RWPE2 (cell line): ENCODE measurements around the gene TUBB2B.
"Not testable (repeated sequence)": the region's sequence is repeated elsewhere in the genome, so short reads cannot be mapped to it uniquely, and the experiment has no call there.

Source experiments
- ATAC-seq: fragments of 200-7000 bp; cut with Tn5 transposase; 3 replicates; pipeline ENCODE4 v1.9.1; 2021; ENCODE audit warnings: low read depth
- DNase-seq: peaks from one replicate; pipeline ENCODE4 v3.0.0-alpha.2; 2020; ENCODE audit warnings: low spot score
- H3K27ac ChIP-seq: fragments of 450-650 bp; 2 replicates; pipeline ENCODE4 v1.5.1; 2017; ENCODE audit warnings: mild to moderate bottlenecking; ENCODE audit not compliant: poor library complexity, severe bottlenecking
- H3K27me3 ChIP-seq: fragments of 250-450 bp; sonication (Bioruptor Pico); 2 replicates; pipeline ENCODE4 v1.5.1; 2021; ENCODE audit warnings: mild to moderate bottlenecking, moderate library complexity; ENCODE audit not compliant: insufficient read depth, poor library complexity, severe bottlenecking
- H3K36me3 ChIP-seq: fragments of 250-450 bp; sonication (Bioruptor Pico); 2 replicates; pipeline ENCODE4 v1.5.1; 2020; ENCODE audit warnings: low read depth, mild to moderate bottlenecking, moderate library complexity
- H3K4me1 ChIP-seq: fragments of 250-450 bp; sonication (Bioruptor Pico); 2 replicates; pipeline ENCODE4 v1.5.1; 2021; ENCODE audit warnings: mild to moderate bottlenecking, moderate library complexity; ENCODE audit not compliant: insufficient read depth, poor library complexity, severe bottlenecking
- H3K4me3 ChIP-seq: fragments of 250-450 bp; sonication (Bioruptor Pico); 2 replicates; pipeline ENCODE4 v1.5.1; 2021; ENCODE audit warnings: mild to moderate bottlenecking, moderate library complexity; ENCODE audit not compliant: severe bottlenecking
- H3K9me3 ChIP-seq: fragments of 250-450 bp; sonication (Bioruptor Pico); 2 replicates; pipeline ENCODE4 v1.5.1; 2021; ENCODE audit warnings: mild to moderate bottlenecking, moderate library complexity; ENCODE audit not compliant: severe bottlenecking
- CTCF ChIP-seq: fragments of 450-650 bp; IDR thresholded peaks from one replicate; pipeline ENCODE4 v1.5.1; 2017; ENCODE audit warnings: mild to moderate bottlenecking, moderate library complexity; ENCODE audit not compliant: poor library complexity, severe bottlenecking

TUBB2B gene

GRCh38 chr6:3202999-3203696 lies 24.3 kb downstream of the TUBB2B start:
- Histone ChIP-seq H3K27me3 (no peaks in the 10 kb centered on the region), H3K27ac (no peak overlapping the region), H3K4me1 (peaks cover 8% of the 10 kb centered on the region), H3K36me3 (no peaks in the 10 kb centered on the region), H3K4me3 (no peak overlapping the region), H3K9me3 (no peaks in the 10 kb centered on the region)
- DNase-seq (no peak), ATAC-seq (no peak)
- no peak for TF ChIP-seq CTCF

- Histone ChIP-seq H3K36me3 (no peaks in the 10 kb centered on the region), H3K4me1 (peaks cover 3% of the 10 kb centered on the region), H3K27me3 (no peaks in the 10 kb centered on the region), H3K9me3 (no peaks in the 10 kb centered on the region), H3K27ac (no peak overlapping the region), H3K4me3 (no peak overlapping the region)
- TF ChIP-seq CTCF: no peak
- no peak for ATAC-seq
- no peak for DNase-seq
Measured at GRCh38 chr6:3201388-3201787, 26.1 kb downstream of the TUBB2B start.

- TF ChIP-seq CTCF: no peak
- no peak overlapping the region for H3K27ac ChIP-seq
- no peak overlapping the region for H3K4me3 ChIP-seq
- no peaks in the 10 kb centered on the region for H3K27me3 ChIP-seq
- H3K36me3 ChIP-seq: no peaks in the 10 kb centered on the region
- no peaks in the 10 kb centered on the region for H3K4me1 ChIP-seq
- DNase-seq (no peak), ATAC-seq (no peak)
- no peaks in the 10 kb centered on the region for H3K9me3 ChIP-seq
Measured at GRCh38 chr6:3200682-3201081, 26.8 kb downstream of the TUBB2B start.

- no peak for TF ChIP-seq CTCF
Measured at GRCh38 chr6:3199382-3199781, 28.1 kb downstream of the TUBB2B start.

GRCh38 chr6:3197734-3198133 lies 29.7 kb downstream of the TUBB2B start:
- H3K4me3 ChIP-seq, H3K9me3 ChIP-seq, ATAC-seq, H3K27me3 ChIP-seq, H3K27ac ChIP-seq, H3K4me1 ChIP-seq, H3K36me3 ChIP-seq, DNase-seq: not testable (repeated sequence)

More at GRCh38 chr6:3199382-3199781, 28.1 kb downstream of the TUBB2B start:
- no peaks in the 10 kb centered on the region for H3K36me3 ChIP-seq
- ATAC-seq: no peak
- H3K27ac ChIP-seq: no peak overlapping the region
- no peaks in the 10 kb centered on the region for H3K9me3 ChIP-seq
- no peaks in the 10 kb centered on the region for H3K27me3 ChIP-seq
- H3K4me3 ChIP-seq: no peak overlapping the region
- no peak for DNase-seq
- no peaks in the 10 kb centered on the region for H3K4me1 ChIP-seq
